Keratinocyte (primary cell): Measurements from ENCODE around the gene DVL2. TPM values are rescaled to one million over a fixed set of nuclear protein-coding genes. Genes with fewer than 3 reads are reported as not detected.

Source experiments
- DNase-seq: peaks from one replicate; pipeline ENCODE4 v3.0.0-alpha.2; 2011; ENCODE audit warnings: low read depth, missing footprints, low spot score
- FAIRE-seq: peaks from 2 replicates; lab custom pipeline; 2011; peaks lifted over from hg19 to GRCh38; lab: Jason Lieb, UNC
- H2AFZ ChIP-seq: 2 replicates; pipeline ENCODE4 v1.6.0; 2012; ENCODE audit warnings: low read length, control low read depth, inconsistent platforms; ENCODE audit not compliant: control insufficient read depth
- H3K27ac ChIP-seq: 2 replicates; pipeline ENCODE4 v1.5.1; 2011; ENCODE audit warnings: low read length; ENCODE audit not compliant: control insufficient read depth, insufficient read depth
- H3K27me3 ChIP-seq: 3 replicates; pipeline ENCODE4 v1.6.0; 2011; ENCODE audit warnings: low read length; ENCODE audit not compliant: control insufficient read depth, insufficient read depth; ENCODE audit errors: extremely low read depth
- H3K36me3 ChIP-seq, 2 experiments: 2 replicates in 1 of 2; 3 replicates in 1 of 2; pipeline ENCODE4 v1.5.1; 2011; ENCODE audit warnings: low read length in 2 of 2, mild to moderate bottlenecking in 1 of 2; ENCODE audit not compliant: control insufficient read depth in 2 of 2, insufficient read depth in 2 of 2; ENCODE audit errors: extremely low read depth in 1 of 2
- H3K4me1 ChIP-seq: 3 replicates; pipeline ENCODE4 v1.5.1; 2011; ENCODE audit warnings: low read length; ENCODE audit not compliant: control insufficient read depth, insufficient read depth; ENCODE audit errors: extremely low read depth
- H3K4me2 ChIP-seq: 3 replicates; pipeline ENCODE4 v1.6.0; 2011; ENCODE audit warnings: low read depth, low read length; ENCODE audit not compliant: control insufficient read depth, insufficient read depth; ENCODE audit errors: extremely low read depth
- H3K4me3 ChIP-seq, 3 experiments: fragments of 200-600 bp in 1 of 3; sonication (generic) in 1 of 3; 2 replicates in 2 of 3; 3 replicates in 1 of 3; pipeline ENCODE4 v1.5.1; 2011 to 2016; ENCODE audit warnings: low read length in 3 of 3, mild to moderate bottlenecking in 3 of 3, control low read depth in 2 of 3, inconsistent platforms in 1 of 3, low read depth in 1 of 3, mixed read lengths in 1 of 3, mixed run types in 1 of 3, moderate library complexity in 1 of 3; ENCODE audit not compliant: control insufficient read depth in 2 of 3, insufficient read depth in 2 of 3; ENCODE audit errors: extremely low read depth in 1 of 3
- H3K79me2 ChIP-seq: 2 replicates; pipeline ENCODE4 v1.6.0; 2012; ENCODE audit warnings: low read length; ENCODE audit not compliant: control insufficient read depth, insufficient read depth
- H3K9ac ChIP-seq: 3 replicates; pipeline ENCODE4 v1.6.0; 2011; ENCODE audit warnings: low read length; ENCODE audit not compliant: control insufficient read depth, insufficient read depth; ENCODE audit errors: extremely low read depth
- H3K9me1 ChIP-seq: 3 replicates; pipeline ENCODE4 v1.6.0; 2011; ENCODE audit warnings: low read length; ENCODE audit not compliant: control insufficient read depth, insufficient read depth; ENCODE audit errors: extremely low read depth
- H3K9me3 ChIP-seq: 2 replicates; pipeline ENCODE4 v1.5.1; 2012; ENCODE audit warnings: low read depth, low read length; ENCODE audit not compliant: control insufficient read depth
- H4K20me1 ChIP-seq: 3 replicates; pipeline ENCODE4 v1.6.0; 2011; ENCODE audit warnings: low read length; ENCODE audit not compliant: control insufficient read depth, insufficient read depth; ENCODE audit errors: extremely low read depth
- EZH2 ChIP-seq: IDR thresholded peaks from one replicate; pipeline ENCODE4 v1.6.1; 2012; ENCODE audit warnings: inconsistent platforms, mild to moderate bottlenecking, low read length, moderate library complexity
- dilution Hi-C: fragments of 300-500 bp; cut with MboI; formaldehyde crosslinking; loops from one replicate; pipeline ENCODE4 v1.7.0; 2020; ENCODE audit warnings: low sequenced_read_pairs; ENCODE audit not compliant: extremely low pct_ligation_motif_present
- polyA plus RNA-seq, 5 experiments: library from polyadenylated mRNA; depleted of rRNA in 3 of 5; stranded (reverse) in 3 of 5; stranded (forward) in 1 of 5; unstranded in 1 of 5; fragments of >200 nt; gene quantifications; 1 replicate in 1 of 5; 2 replicates in 3 of 5; 3 replicates in 1 of 5; pipeline versions ENCODE4 v1.2.1 to v1.2.3, GENCODE V29; 2011 to 2012; ENCODE audit warnings: missing spikeins in 2 of 5, low read depth in 1 of 5, low replicate concordance in 1 of 5
- TF ChIP-seq, protein P1 (sequence below), 3 experiments: IDR thresholded peaks in 1 of 3; conservative IDR thresholded peaks in 1 of 3; optimal IDR thresholded peaks in 1 of 3; 2 replicates in 2 of 3; 3 replicates in 1 of 3; pipeline versions ENCODE3 to v1.5.1; 2011; ENCODE audit warnings: low read length in 3 of 3, mild to moderate bottlenecking in 3 of 3, moderate library complexity in 2 of 3, control low read depth in 1 of 3, inconsistent platforms in 1 of 3; ENCODE audit not compliant: insufficient read depth in 2 of 3; ENCODE audit errors: extremely low read depth in 1 of 3

DVL2 gene
- polyA plus RNA-seq, 1 donor (not counting 4 experiments of a cell fraction or from before 2014, with no cell fraction given), result 3.7 TPM

DNA sequence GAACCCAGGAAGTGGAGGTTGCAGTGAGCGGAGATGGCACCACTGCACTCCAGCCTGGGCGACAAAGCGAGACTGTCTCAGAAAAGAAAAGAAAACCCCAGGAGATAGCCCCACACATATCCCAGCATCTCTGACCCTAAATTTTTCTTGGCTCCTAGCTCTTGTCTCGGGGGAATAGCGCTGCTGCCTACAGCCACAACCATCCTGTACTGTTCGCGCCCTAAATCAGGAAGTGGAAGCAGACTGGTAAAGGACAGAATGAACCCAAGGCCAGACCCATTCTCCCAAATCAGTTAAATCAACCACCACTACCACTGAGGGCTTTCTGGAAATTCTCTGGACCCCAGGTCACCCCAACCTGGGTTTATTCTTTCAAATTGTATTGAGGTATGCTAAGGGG is 15.5 kb upstream of the DVL2 start:
- no peak overlapping the region for H3K27ac ChIP-seq
- H3K4me2 ChIP-seq, result peak overlapping the region; percentile 98
- DNase-seq (no peak), FAIRE-seq (no peak)
- H3K9ac ChIP-seq, result peak overlapping the region; percentile 94
- TF ChIP-seq EZH2, result no peak
- TF ChIP-seq, protein P1, sequence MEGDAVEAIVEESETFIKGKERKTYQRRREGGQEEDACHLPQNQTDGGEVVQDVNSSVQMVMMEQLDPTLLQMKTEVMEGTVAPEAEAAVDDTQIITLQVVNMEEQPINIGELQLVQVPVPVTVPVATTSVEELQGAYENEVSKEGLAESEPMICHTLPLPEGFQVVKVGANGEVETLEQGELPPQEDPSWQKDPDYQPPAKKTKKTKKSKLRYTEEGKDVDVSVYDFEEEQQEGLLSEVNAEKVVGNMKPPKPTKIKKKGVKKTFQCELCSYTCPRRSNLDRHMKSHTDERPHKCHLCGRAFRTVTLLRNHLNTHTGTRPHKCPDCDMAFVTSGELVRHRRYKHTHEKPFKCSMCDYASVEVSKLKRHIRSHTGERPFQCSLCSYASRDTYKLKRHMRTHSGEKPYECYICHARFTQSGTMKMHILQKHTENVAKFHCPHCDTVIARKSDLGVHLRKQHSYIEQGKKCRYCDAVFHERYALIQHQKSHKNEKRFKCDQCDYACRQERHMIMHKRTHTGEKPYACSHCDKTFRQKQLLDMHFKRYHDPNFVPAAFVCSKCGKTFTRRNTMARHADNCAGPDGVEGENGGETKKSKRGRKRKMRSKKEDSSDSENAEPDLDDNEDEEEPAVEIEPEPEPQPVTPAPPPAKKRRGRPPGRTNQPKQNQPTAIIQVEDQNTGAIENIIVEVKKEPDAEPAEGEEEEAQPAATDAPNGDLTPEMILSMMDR (optimal IDR thresholded peaks at IDR 0.05 in 1 of 3, IDR thresholded peaks at IDR 0.05 in 1 of 3, conservative IDR thresholded peaks at IDR 0.05 in 1 of 3; ENCODE audit: extremely low read depth in 1 of 3, insufficient read depth in 2 of 3, low read length in 3 of 3), result no peak
- H3K4me3 ChIP-seq, result peak overlapping the region; percentile 80 to 94 (median 92)
- no peaks in the 10 kb centered on the region for H3K9me1 ChIP-seq
- H3K79me2 ChIP-seq, result peaks cover 61% of the 10 kb centered on the region
- dilution Hi-C loops, result no loop called here
- peaks cover 16 to 22% of the 10 kb centered on the region in 2 experiments for H3K36me3 ChIP-seq
- peaks cover 18% of the 10 kb centered on the region for H3K4me1 ChIP-seq
- H3K9me3 ChIP-seq, result no peaks in the 10 kb centered on the region
- no peak overlapping the region for H2AFZ ChIP-seq
- H3K27me3 ChIP-seq, result no peaks in the 10 kb centered on the region
- no peaks in the 10 kb centered on the region for H4K20me1 ChIP-seq

DNA sequence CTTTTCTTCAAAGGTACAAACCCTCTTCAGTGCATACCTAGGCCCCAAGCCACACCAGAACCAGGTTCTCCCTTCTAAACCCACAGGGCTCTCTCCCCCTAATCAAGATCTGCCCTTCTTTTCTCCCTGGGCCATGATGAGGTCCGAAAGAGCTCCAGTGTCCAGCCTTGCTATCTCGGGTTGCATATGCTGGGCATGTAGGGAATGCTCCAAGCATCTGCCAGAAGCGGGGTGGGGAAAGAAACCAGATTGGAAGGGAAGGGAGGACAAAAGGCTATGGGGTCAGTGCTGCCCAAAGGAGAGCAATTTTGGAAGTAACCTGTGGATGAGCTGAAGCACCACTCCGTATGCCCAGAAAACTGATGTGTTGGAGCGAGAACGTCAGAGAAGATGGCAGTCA is 14.9 kb upstream of the DVL2 start:
- no peak for TF ChIP-seq EZH2
- TF ChIP-seq, protein P1 (optimal IDR thresholded peaks at IDR 0.05 in 1 of 3, IDR thresholded peaks at IDR 0.05 in 1 of 3, conservative IDR thresholded peaks at IDR 0.05 in 1 of 3; ENCODE audit: extremely low read depth in 1 of 3, insufficient read depth in 2 of 3, low read length in 3 of 3), result no peak
- Histone ChIP-seq H3K36me3 (peaks cover 15 to 20% of the 10 kb centered on the region in 2 experiments), H3K4me3 (peak overlapping the region in 1 of 3 experiments; percentile 17), H3K4me2 (peak overlapping the region; percentile 31), H3K79me2 (peaks cover 60% of the 10 kb centered on the region), H2AFZ (no peak overlapping the region), H3K9me3 (no peaks in the 10 kb centered on the region), H3K27me3 (no peaks in the 10 kb centered on the region), H3K9me1 (no peaks in the 10 kb centered on the region), H3K27ac (no peak overlapping the region), H3K9ac (no peak overlapping the region), H3K4me1 (peaks cover 18% of the 10 kb centered on the region), H4K20me1 (no peaks in the 10 kb centered on the region)
- FAIRE-seq, result no peak
- dilution Hi-C loops, result no loop called here
- DNase-seq, result no peak
